Body of pancreas (tissue), 4 donors: ENCODE data around the gene EFCAB6.

Experiments
- CTCF ChIP-seq, 7 experiments: fragments of 450-650 bp in 4 of 7; fragments of 200-600 bp in 3 of 7; sonication (generic) in 3 of 7; IDR thresholded peaks; one replicate each; pipeline ENCODE4 v1.5.1; 2016 to 2019; ENCODE audit warnings: antibody characterized with exemption in 7 of 7
- POLR2A ChIP-seq, 3 donors: fragments of 450-650 bp; IDR thresholded peaks; one replicate each; pipeline ENCODE4 v1.6.1; 2016; ENCODE audit warnings: antibody characterized with exemption in 3 of 3, mild to moderate bottlenecking in 2 of 3

GRCh38 chr22:43825651-43826050 lies 13.5 kb upstream of the EFCAB6 start:
- TF ChIP-seq POLR2A (IDR thresholded peaks at IDR 0.05) (no peak), CTCF (IDR thresholded peaks at IDR 0.05) (no peak)
